K562 (cell line): ENCODE measurements around the gene KCTD8.

Source experiments
- BACH1 ChIP-seq: fragments of 200-800 bp; sonication (Bioruptor generic); IDR thresholded peaks from 2 replicates; pipeline ENCODE4 v1.6.1; 2016; ENCODE audit warnings: missing genetic modification characterization, missing compliant biosample characterization
- CREB3 ChIP-seq: fragments of 450-650 bp; conservative IDR thresholded peaks from 2 replicates; pipeline ENCODE4 v1.6.1; 2016; ENCODE audit warnings: missing genetic modification characterization, low read depth, mild to moderate bottlenecking, missing compliant biosample characterization, moderate library complexity
- CTCF ChIP-seq, 3 experiments: IDR thresholded peaks in 2 of 3; conservative IDR thresholded peaks in 1 of 3; 2 replicates each; pipeline ENCODE4 v1.5.1; 2011 to 2012; ENCODE audit warnings: low read length in 3 of 3, mild to moderate bottlenecking in 3 of 3, control low read depth in 2 of 3, improper control_type of control experiment in 1 of 3, inconsistent platforms in 1 of 3, low read depth in 1 of 3, mixed read lengths in 1 of 3, moderate library complexity in 1 of 3; ENCODE audit not compliant: insufficient read depth in 2 of 3
- EZH2 ChIP-seq: IDR thresholded peaks from 2 replicates; pipeline ENCODE4 v1.6.1; 2012; ENCODE audit warnings: low read depth, mild to moderate bottlenecking, inconsistent platforms, low read length, borderline replicate concordance
- GTF2B ChIP-seq: IDR thresholded peaks from 2 replicates; pipeline ENCODE4 v1.6.1; 2011; ENCODE audit not compliant: insufficient read length; ENCODE audit errors: extremely low read depth
- MCM7 ChIP-seq, 2 experiments: fragments of 450-650 bp; IDR thresholded peaks; 2 replicates each; pipeline ENCODE4 v1.6.1; 2016 to 2018
- POLR2A ChIP-seq: fragments of 450-650 bp; conservative IDR thresholded peaks from 2 replicates; pipeline ENCODE4 v1.6.1; 2016
- POLR2AphosphoS2 ChIP-seq: IDR thresholded peaks from 2 replicates; pipeline ENCODE4 v1.6.1; 2012; ENCODE audit warnings: low read length, improper control_type of control experiment
- POLR2AphosphoS5 ChIP-seq: IDR thresholded peaks from 2 replicates; pipeline ENCODE4 v1.6.1; 2011; ENCODE audit warnings: mild to moderate bottlenecking, low read depth, low read length, moderate library complexity; ENCODE audit not compliant: control insufficient read depth, insufficient read depth
- STAT6 ChIP-seq: sonication (generic); formaldehyde crosslinking; IDR thresholded peaks from 2 replicates; pipeline ENCODE4 v1.8.1; 2023; ENCODE audit warnings: mild to moderate bottlenecking, missing genetic modification reagents
- ZKSCAN8 ChIP-seq: fragments of 200-800 bp; sonication (Bioruptor generic); IDR thresholded peaks from 2 replicates; pipeline ENCODE4 v1.6.1; 2016; ENCODE audit warnings: missing genetic modification characterization, missing compliant biosample characterization
- ZNF121 ChIP-seq: sonication (generic); formaldehyde crosslinking; conservative IDR thresholded peaks from 2 replicates; pipeline ENCODE4 v1.8.0; 2022; ENCODE audit warnings: missing genetic modification reagents

GRCh38 chr4:44162538-44163270, 285.9 kb downstream of the KCTD8 start:
- TF ChIP-seq CREB3 (tag): no peak
- TF ChIP-seq MCM7 (IDR thresholded peaks at IDR 0.05): no peak
- no peak for TF ChIP-seq CTCF (IDR thresholded peaks at IDR 0.05 in 2 of 3, conservative IDR thresholded peaks at IDR 0.05 in 1 of 3; ENCODE audit: insufficient read depth in 2 of 3, low read depth in 1 of 3, low read length in 3 of 3)
- no peak for TF ChIP-seq GTF2B
- TF ChIP-seq BACH1 (tag): no peak
- no peak for TF ChIP-seq STAT6 (CRISPR knock-in tag)
- TF ChIP-seq POLR2AphosphoS2: no peak
- no peak for TF ChIP-seq POLR2AphosphoS5
- TF ChIP-seq POLR2A: no peak
- no peak for TF ChIP-seq EZH2
- TF ChIP-seq ZKSCAN8 (CRISPR knock-in tag): no peak
- TF ChIP-seq ZNF121 (CRISPR knock-in tag): no peak
